MV-4-11 (cell line): Measurements from ENCODE around the gene GSTM3.

ENCODE experiments used
- DNase-seq: peaks from one replicate; lab custom pipeline; 2025; lab: John Stamatoyannopoulos, UW

GSTM3 gene

GRCh38 chr1:109775398-109775797 is 34.6 kb upstream of the GSTM3 start:
- DNase-seq, result no peak

DNA sequence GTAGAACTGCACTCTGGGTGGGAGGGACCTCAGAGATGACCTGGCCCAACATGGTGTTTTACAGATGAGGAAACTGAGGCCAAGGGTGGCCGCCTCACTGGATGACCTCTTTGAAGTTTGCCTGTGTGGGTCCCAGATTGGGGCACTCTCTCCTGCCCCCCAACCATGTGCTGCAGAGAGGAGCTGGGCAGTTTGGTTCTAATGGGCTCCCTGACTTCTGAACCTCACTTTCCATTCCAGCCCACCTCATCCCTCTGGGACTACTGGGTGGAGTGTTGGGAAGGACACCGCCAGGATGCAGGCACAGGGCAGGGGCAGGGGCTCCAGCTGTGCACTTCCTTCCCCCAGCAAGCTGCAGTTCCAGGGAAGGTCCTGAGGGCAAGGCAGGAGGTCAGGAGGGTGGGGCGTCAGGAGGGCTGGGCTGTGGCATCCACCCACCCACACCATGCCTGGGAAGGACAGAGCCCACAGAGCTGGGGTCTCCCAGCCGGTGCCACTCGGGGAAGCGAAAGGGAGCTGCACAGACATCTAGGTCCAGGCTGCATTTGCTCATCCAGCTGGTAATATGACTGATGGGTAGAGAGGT is 33.2 kb upstream of the GSTM3 start:
- DNase-seq, result no peak

GRCh38 chr1:109773203-109773899 is 32.5 kb upstream of the GSTM3 start:
- peak; percentile 83 for DNase-seq

DNA sequence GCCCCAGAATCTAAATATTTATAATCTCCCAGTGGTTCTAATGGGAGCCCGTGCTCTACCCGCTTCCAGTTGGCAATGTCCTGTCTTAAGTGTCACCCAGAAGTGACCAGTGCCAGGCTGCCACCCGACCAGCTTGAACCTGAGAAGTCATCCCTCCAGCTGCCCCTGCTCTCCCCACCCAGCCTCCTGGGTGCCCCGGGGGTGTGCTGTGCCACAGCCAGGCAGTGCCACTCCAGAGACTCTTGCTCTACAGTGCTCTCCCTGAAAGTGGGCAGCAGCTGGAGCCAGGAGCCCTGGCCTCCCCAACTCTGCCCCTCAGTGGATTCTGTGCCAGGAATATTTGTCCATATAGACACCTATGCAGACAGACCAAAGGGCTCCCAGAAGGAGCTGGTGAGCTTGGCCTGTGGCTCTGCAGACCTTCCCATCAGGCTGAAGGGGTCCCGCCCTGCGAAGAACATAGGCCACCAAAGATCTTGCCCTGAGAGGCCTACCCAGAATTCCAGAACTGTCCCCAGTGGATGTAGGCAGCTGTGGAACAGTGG is 31.9 kb upstream of the GSTM3 start:
- no peak for DNase-seq

GRCh38 chr1:109771712-109772657 is 31.1 kb upstream of the GSTM3 start:
- no peak for DNase-seq

- no peak for DNase-seq
These were observed 29.7 kb upstream of the GSTM3 start for GRCh38 chr1:109770331-109771095.

- DNase-seq, result no peak
These were observed 28.7 kb upstream of the GSTM3 start for GRCh38 chr1:109769330-109770078.

GRCh38 chr1:109768820-109769219 is 28.0 kb upstream of the GSTM3 start:
- DNase-seq, result no peak

- no peak for DNase-seq
These were observed 27.5 kb upstream of the GSTM3 start for GRCh38 chr1:109768335-109768650.

DNA sequence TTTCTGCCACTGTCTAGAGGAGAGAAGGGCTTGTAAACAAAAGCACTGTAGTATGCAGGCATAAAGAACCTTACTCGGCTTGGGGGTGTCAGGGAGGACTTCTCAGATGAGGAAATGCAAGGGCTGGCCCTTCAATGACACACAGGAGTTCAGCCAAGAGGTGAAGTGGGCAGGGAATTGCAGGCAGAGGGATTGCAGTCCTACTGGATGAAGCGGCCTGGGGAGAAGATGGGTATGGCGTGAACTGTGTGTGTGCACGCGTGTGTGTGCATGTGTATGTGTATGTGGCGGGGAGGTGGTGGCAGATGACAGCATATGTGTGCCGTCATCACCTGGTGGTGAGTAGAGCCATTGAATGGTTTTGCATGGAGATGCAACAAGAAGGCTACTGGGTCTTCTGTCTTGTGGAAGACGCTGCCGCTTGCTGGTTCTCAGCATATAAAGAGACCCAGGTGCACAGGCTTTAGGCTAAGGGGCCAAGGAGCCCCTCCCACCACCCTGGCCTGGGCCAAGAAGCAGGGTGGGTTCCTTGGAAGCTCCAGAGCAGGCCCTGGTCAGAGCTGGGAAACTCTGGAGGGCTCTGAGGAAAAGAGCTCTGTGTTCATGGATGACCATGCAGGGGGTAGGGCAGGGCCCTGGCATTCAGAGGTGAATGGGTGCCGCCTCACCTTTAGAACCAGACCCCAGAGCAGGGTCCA is 26.9 kb upstream of the GSTM3 start:
- DNase-seq, result no peak

GRCh38 chr1:109766991-109767636 is 26.3 kb upstream of the GSTM3 start:
- DNase-seq, result peak; percentile 50

DNA sequence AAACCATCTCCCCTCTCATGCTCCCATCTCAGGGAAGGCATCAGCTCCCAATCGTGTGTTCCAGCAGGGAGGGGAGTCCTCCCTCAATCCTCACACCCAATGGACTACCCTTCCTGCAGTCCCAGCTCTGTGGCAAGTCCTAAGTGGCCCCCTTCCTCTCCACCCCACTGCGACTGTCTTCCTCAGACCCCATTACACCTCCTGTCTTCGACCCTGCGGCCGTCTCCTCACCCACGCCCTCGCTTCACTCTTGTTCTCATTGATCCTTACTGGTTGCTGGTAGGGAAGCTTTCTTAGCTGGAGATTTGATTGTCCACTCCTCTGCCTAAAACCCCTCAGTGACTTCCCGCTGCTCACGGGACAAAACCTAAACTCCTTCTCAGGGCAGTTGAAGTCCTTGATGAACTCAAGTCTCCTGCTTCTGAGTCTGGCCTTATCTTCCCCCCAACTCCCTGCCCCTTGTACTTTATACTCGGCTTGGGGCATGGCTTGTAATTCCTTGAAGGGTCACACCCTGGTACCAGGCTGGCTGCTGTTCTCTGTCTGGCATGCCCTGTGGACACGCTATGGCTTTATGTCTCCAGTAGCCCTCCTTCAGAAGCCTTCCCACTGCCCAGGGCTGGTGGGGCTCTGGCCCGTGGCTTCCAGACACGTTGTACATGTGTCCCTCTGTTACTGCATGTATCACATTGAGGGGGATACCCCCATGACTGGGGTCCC is 25.2 kb upstream of the GSTM3 start:
- DNase-seq, result no peak

DNA sequence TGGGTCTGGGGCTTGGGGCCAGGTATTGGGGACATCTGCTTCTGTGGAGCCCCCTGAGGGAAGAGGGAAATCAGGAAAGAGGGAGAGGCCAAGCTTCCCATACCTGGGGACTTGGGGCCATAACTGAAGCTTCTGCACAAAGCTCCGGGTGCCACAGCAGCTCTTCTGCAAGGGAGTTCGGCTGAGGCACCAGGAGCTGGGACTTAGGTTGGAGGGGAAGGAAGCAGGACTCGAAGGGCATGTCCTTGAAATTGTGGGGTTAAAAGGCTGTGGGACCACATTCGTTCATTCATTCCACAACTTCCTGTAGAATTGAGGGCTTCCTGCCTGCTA is 24.6 kb upstream of the GSTM3 start:
- no peak for DNase-seq

DNA sequence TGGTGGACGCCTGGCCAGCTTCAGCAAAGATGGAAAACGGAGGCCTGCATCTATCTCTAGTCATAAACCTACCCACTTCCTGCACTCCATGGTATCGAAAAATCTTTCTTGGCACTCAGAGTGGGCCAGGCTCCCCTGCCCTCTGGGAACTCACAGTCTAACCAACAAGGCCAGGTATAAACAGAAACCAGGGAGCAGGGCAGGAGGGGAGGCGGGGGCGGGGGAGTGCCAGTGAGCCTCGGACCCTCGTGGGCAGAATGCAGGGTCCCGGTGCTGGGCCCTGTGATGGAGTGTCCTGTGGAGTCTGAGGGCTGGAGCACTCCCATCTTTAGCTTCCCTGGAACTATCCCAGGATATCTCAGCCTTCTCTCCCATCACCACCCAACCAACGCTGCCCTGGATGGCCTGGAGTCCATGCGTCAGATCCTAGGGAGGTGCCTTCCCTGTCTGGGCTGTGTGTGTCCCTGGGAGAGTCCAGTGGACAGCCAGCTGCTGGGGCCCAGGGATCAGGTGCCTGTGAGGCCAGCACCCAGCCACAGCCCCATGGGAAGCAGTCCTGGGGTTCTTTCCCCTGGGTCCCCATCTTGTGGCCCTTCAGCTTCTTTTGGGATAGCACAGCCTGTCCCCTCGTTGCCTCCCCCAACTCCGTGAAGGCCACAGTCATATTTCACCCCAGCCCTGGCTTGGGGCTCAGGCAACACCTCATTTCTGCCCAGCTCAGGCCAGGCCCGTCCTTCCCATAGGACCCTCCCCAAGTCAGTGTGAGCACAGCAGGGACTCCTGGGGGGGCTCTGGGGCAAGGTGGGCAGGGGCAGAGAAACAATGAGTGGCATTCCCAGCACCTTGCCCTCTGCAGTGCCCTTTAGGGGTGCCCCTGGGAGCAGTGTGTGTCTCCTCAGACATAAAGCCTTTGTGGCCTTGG is 24.0 kb upstream of the GSTM3 start:
- no peak for DNase-seq

GRCh38 chr1:109763646-109764415 is 23.0 kb upstream of the GSTM3 start, which contains the start of gene EPS8L3:
TSS of gene EPS8L3 (minus strand) at chr1:109763923. CDS start at chr1:109761749, 2,174 bp downstream.
- DNase-seq, result no peak

DNA sequence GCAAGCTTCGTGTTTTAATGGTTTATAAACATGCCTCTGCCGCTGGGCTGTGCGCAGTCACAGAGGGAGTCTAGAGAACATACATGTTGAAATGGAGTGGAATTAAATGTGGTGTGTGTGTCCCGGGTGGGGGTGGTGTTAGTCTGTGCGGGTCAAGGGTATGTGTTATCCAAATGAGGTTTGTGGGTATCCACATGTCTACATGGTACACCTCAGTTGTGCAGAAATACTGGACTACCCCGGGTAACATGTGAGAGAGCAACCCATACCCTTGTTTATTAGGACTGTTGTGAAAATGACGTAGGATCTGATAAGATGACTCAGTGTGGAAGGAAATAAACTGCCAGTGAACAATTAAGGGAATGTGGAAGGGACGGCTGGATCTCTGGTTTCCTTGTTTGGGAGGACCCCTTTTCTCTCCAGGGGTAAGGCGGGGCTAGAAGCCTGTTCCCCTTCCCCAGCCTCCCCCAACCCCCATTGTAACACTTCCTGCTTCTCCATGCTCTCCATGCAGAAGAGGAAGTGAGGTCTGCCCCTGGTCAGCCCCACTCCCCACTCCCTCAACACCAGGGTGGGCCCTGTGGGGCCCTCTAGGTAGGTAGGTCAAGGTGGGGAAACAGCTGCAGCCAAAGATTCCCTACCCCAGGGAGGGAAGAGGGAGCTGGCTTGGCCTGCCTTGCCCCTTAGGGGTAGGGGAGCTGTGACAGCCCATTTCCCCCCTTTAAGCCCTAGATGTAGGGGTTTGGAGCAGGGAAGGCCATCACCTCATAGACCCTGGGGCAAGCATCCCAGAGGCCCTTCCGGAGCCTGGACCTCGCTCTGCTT is 22.2 kb upstream of the GSTM3 start:
- DNase-seq, result peak; percentile 47
